ENCODE measurements around the gene MAGI3.

MAGI3 gene

GRCh38 chr1:113515498-113515897 lies 125.2 kb downstream of the MAGI3 start (continued):
- TF ChIP-seq, protein P1, sequence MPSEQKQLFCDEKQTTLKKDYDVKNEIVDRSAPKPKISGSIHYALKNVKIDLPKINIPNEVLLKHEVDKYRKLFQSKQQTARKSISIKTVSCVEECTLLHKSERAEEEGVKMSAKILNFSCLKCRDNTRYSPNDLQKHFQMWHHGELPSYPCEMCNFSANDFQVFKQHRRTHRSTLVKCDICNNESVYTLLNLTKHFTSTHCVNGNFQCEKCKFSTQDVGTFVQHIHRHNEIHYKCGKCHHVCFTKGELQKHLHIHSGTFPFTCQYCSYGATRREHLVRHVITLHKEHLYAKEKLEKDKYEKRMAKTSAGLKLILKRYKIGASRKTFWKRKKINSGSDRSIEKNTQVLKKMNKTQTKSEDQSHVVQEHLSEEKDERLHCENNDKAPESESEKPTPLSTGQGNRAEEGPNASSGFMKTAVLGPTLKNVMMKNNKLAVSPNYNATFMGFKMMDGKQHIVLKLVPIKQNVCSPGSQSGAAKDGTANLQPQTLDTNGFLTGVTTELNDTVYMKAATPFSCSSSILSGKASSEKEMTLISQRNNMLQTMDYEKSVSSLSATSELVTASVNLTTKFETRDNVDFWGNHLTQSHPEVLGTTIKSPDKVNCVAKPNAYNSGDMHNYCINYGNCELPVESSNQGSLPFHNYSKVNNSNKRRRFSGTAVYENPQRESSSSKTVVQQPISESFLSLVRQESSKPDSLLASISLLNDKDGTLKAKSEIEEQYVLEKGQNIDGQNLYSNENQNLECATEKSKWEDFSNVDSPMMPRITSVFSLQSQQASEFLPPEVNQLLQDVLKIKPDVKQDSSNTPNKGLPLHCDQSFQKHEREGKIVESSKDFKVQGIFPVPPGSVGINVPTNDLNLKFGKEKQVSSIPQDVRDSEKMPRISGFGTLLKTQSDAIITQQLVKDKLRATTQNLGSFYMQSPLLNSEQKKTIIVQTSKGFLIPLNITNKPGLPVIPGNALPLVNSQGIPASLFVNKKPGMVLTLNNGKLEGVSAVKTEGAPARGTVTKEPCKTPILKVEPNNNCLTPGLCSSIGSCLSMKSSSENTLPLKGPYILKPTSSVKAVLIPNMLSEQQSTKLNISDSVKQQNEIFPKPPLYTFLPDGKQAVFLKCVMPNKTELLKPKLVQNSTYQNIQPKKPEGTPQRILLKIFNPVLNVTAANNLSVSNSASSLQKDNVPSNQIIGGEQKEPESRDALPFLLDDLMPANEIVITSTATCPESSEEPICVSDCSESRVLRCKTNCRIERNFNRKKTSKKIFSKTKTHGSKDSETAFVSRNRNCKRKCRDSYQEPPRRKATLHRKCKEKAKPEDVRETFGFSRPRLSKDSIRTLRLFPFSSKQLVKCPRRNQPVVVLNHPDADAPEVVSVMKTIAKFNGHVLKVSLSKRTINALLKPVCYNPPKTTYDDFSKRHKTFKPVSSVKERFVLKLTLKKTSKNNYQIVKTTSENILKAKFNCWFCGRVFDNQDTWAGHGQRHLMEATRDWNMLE (tag by site-specific recombination; conservative IDR thresholded peaks at IDR 0.05; ENCODE audit: low read depth): no peak
- TF ChIP-seq GLIS2 (tag by site-specific recombination; IDR thresholded peaks at IDR 0.05) (no peak), ZNF626 (tag by site-specific recombination; IDR thresholded peaks at IDR 0.05) (no peak), INSM2 (tag by site-specific recombination; IDR thresholded peaks at IDR 0.05) (no peak), ZNF341 (tag by site-specific recombination; IDR thresholded peaks at IDR 0.05; ENCODE audit: low read depth) (no peak)
- TF ChIP-seq, protein P2, sequence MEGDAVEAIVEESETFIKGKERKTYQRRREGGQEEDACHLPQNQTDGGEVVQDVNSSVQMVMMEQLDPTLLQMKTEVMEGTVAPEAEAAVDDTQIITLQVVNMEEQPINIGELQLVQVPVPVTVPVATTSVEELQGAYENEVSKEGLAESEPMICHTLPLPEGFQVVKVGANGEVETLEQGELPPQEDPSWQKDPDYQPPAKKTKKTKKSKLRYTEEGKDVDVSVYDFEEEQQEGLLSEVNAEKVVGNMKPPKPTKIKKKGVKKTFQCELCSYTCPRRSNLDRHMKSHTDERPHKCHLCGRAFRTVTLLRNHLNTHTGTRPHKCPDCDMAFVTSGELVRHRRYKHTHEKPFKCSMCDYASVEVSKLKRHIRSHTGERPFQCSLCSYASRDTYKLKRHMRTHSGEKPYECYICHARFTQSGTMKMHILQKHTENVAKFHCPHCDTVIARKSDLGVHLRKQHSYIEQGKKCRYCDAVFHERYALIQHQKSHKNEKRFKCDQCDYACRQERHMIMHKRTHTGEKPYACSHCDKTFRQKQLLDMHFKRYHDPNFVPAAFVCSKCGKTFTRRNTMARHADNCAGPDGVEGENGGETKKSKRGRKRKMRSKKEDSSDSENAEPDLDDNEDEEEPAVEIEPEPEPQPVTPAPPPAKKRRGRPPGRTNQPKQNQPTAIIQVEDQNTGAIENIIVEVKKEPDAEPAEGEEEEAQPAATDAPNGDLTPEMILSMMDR (tag by site-specific recombination; IDR thresholded peaks at IDR 0.05): no peak
- TF ChIP-seq, protein P3, sequence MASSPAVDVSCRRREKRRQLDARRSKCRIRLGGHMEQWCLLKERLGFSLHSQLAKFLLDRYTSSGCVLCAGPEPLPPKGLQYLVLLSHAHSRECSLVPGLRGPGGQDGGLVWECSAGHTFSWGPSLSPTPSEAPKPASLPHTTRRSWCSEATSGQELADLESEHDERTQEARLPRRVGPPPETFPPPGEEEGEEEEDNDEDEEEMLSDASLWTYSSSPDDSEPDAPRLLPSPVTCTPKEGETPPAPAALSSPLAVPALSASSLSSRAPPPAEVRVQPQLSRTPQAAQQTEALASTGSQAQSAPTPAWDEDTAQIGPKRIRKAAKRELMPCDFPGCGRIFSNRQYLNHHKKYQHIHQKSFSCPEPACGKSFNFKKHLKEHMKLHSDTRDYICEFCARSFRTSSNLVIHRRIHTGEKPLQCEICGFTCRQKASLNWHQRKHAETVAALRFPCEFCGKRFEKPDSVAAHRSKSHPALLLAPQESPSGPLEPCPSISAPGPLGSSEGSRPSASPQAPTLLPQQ (tag by site-specific recombination; IDR thresholded peaks at IDR 0.05): no peak

DNA sequence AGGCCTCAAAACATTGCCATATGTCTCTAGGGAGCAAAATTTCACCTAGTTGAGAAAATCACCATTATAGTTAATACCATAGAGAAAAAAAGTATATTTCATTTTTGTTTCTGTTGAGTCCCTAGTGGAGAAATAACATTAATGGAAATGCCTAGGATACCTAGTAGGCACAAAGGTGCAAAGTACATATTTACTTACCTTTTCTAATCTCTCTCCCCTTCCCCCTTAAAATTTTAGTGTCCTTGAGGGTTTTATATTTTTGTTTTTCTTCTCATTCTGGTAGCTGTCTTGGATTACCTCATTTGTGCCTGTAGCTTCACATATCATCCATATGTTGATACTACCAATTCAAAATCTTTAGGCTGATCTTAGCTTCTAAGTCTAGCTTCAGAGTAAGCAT lies 127.0 kb downstream of the MAGI3 start:
- TF ChIP-seq ZNF558 (tag by site-specific recombination; IDR thresholded peaks at IDR 0.05): no peak
- no peak for TF ChIP-seq ZNF626 (tag by site-specific recombination; IDR thresholded peaks at IDR 0.05)
- TF ChIP-seq ZNF138 (tag by site-specific recombination; IDR thresholded peaks at IDR 0.05; ENCODE audit: borderline replicate concordance): no peak
- no peak for TF ChIP-seq ZNF211 (tag by site-specific recombination; IDR thresholded peaks at IDR 0.05; ENCODE audit: low read depth)
- no peak for TF ChIP-seq FEZF1 (tag by site-specific recombination; IDR thresholded peaks at IDR 0.05)
- TF ChIP-seq ZNF132 (tag by site-specific recombination; IDR thresholded peaks at IDR 0.05; ENCODE audit: borderline replicate concordance): no peak
- TF ChIP-seq ZNF561 (tag by site-specific recombination; IDR thresholded peaks at IDR 0.05; ENCODE audit: borderline replicate concordance): no peak
- TF ChIP-seq ZNF501 (tag by site-specific recombination; IDR thresholded peaks at IDR 0.05): no peak
- TF ChIP-seq ZNF704 (tag by site-specific recombination; IDR thresholded peaks at IDR 0.05): no peak
- no peak for TF ChIP-seq ZNF610 (tag by site-specific recombination; IDR thresholded peaks at IDR 0.05; ENCODE audit: borderline replicate concordance)
- no peak for TF ChIP-seq KLF8 (tag by site-specific recombination; IDR thresholded peaks at IDR 0.05)
- no peak for TF ChIP-seq ZNF785 (tag by site-specific recombination; IDR thresholded peaks at IDR 0.05)
- TF ChIP-seq, protein P4, sequence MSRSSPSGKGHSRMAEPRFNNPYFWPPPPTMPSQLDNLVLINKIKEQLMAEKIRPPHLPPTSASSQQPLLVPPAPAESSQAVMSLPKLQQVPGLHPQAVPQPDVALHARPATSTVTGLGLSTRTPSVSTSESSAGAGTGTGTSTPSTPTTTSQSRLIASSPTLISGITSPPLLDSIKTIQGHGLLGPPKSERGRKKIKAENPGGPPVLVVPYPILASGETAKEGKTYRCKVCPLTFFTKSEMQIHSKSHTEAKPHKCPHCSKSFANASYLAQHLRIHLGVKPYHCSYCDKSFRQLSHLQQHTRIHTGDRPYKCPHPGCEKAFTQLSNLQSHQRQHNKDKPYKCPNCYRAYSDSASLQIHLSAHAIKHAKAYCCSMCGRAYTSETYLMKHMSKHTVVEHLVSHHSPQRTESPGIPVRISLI (tag by site-specific recombination; IDR thresholded peaks at IDR 0.05): no peak
- TF ChIP-seq HOXA7 (CRISPR knock-in tag; IDR thresholded peaks at IDR 0.05; ENCODE audit: borderline replicate concordance): no peak
- no peak for TF ChIP-seq TCF7L2 (IDR thresholded peaks at IDR 0.05; ENCODE audit: borderline replicate concordance, low read depth, low read length)
- no peak overlapping the region for H3K4me3 ChIP-seq (ENCODE audit: low read depth, low read length)
- H3K27ac ChIP-seq (ENCODE audit: extremely low read depth, low read depth, low read length): no peak overlapping the region
- no peaks in the 10 kb centered on the region; the same call in 1 of the 2 replicates for H3K9me3 ChIP-seq (ENCODE audit: control insufficient read depth, insufficient read depth, low read depth, low read length)
- H3K36me3 ChIP-seq (ENCODE audit: control insufficient read depth in 2 of 2, insufficient read depth in 1 of 2, low read length in 2 of 2): no peaks in the 10 kb centered on the region
- ChIA-PET POLR2A (no interaction called here), CTCF (no interaction called here)
- peaks cover 6% of the 10 kb centered on the region; the same call in 1 of the 2 replicates for H3K4me1 ChIP-seq (ENCODE audit: control insufficient read depth, insufficient read depth, low read length)
